NT2/D1 (cell line): ENCODE measurements around the gene FHOD3.
"Not testable (repeated sequence)": the region's sequence is repeated elsewhere in the genome, so short reads cannot be mapped to it uniquely, and the experiment has no call there.

Experiments
- DNase-seq: peaks from one replicate; pipeline ENCODE4 v3.0.0-alpha.2; 2011; ENCODE audit warnings: low read depth, low spot score
- H3K27me3 ChIP-seq: 2 replicates; pipeline ENCODE4 v1.6.0; 2011; ENCODE audit warnings: mild to moderate bottlenecking; ENCODE audit not compliant: insufficient read length, insufficient read depth
- H3K36me3 ChIP-seq: 2 replicates; pipeline ENCODE4 v1.6.1; 2011; ENCODE audit warnings: mild to moderate bottlenecking, low read length, mixed read lengths; ENCODE audit not compliant: insufficient read depth, insufficient read length
- H3K4me1 ChIP-seq: 2 replicates; pipeline ENCODE4 v1.5.1; 2011; ENCODE audit not compliant: insufficient read depth, insufficient read length
- H3K4me3 ChIP-seq: 2 replicates; pipeline ENCODE4 v1.5.1; 2011; ENCODE audit warnings: low read depth; ENCODE audit not compliant: insufficient read length
- H3K9ac ChIP-seq: 2 replicates; pipeline ENCODE4 v1.6.0; 2011; ENCODE audit warnings: low read depth; ENCODE audit not compliant: insufficient read length
- H3K9me3 ChIP-seq: 2 replicates; pipeline ENCODE4 v1.5.1; 2011; ENCODE audit warnings: mild to moderate bottlenecking, low read length; ENCODE audit not compliant: insufficient read depth
- SUZ12 ChIP-seq: IDR thresholded peaks from 2 replicates; pipeline ENCODE4 v1.6.1; 2011; ENCODE audit not compliant: insufficient read length, insufficient read depth; ENCODE audit errors: extremely low read depth
- YY1 ChIP-seq: IDR thresholded peaks from 2 replicates; pipeline ENCODE4 v1.6.1; 2011; ENCODE audit not compliant: insufficient read length, insufficient read depth
- ZNF274 ChIP-seq: IDR thresholded peaks from 2 replicates; pipeline ENCODE4 v1.6.1; 2011; ENCODE audit warnings: mild to moderate bottlenecking, low read depth, low read length

FHOD3 gene

DNA sequence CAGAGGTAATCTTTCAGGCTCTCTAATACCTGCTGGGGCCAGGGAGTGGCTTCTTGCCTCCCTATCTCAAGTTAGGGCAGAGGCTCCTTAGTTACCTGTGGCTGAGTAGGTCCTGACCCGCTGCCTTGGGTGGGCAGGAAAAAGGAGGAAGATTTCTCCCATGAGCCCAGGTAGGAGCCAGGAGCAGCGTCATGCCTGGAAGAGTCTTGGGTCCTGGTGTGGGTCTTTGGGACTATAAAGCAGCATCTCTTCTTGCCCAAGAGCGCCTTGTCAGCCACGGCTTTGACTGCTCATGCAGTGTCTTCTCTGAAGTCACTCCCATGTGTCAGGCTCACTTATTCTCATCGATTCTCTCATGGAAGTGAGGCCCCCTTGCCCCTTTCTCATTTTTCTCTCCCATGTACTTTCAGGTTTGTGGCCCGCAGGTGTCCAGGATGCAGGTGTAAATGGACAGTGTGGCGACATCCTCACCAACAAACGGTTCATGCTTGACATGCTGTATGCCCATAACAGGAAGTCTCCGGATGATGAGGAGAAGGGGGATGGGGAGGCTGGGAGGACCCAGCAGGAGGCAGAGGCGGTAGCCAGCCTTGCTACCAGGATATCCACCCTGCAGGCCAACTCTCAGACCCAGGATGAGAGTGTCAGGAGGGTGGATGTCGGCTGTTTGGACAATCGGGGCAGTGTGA, 420.1 kb downstream of the FHOD3 start:
- TF ChIP-seq YY1, result no peak
- no peak for TF ChIP-seq SUZ12
- TF ChIP-seq ZNF274, result no peak
- Histone ChIP-seq H3K4me3 (no peak overlapping the region), H3K27me3 (no peaks in the 10 kb centered on the region), H3K9me3 (no peaks in the 10 kb centered on the region), H3K36me3 (no peaks in the 10 kb centered on the region), H3K9ac (no peak overlapping the region), H3K4me1 (no peaks in the 10 kb centered on the region)
- DNase-seq, result no peak

GRCh38 chr18:36718705-36719328, 421.3 kb downstream of the FHOD3 start:
- TF ChIP-seq ZNF274 (no peak), SUZ12 (no peak), YY1 (no peak)
- no peaks in the 10 kb centered on the region for H3K9me3 ChIP-seq
- no peak overlapping the region for H3K4me3 ChIP-seq
- no peaks in the 10 kb centered on the region for H3K27me3 ChIP-seq
- no peak for DNase-seq
- H3K9ac ChIP-seq, result no peak overlapping the region
- no peaks in the 10 kb centered on the region for H3K36me3 ChIP-seq
- no peaks in the 10 kb centered on the region for H3K4me1 ChIP-seq

GRCh38 chr18:36719630-36720029, 422.1 kb downstream of the FHOD3 start:
- Histone ChIP-seq H3K4me3 (no peak overlapping the region), H3K9ac (no peak overlapping the region), H3K9me3 (no peaks in the 10 kb centered on the region), H3K27me3 (no peaks in the 10 kb centered on the region), H3K36me3 (no peaks in the 10 kb centered on the region), H3K4me1 (no peaks in the 10 kb centered on the region)
- no peak for TF ChIP-seq ZNF274
- no peak for TF ChIP-seq SUZ12
- TF ChIP-seq YY1, result no peak
- DNase-seq, result no peak

DNA sequence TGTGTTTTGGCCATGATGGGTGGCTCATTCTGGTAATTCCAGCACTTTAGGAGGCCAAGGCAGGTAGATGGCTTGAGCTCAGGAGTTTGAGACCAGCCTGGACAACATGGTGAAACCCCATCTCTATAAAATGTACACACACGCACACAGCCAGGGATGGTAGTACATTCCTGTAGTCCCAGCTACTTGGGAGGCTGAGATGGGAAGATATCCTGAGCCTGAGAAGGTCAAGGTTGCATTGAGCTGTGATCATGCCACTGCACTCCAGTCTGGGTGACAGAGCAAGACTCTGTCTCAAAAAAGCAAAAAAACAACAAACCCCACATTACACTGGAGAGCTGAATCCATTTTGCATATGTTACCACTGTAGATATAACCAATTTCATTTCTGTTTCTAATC, 423.8 kb downstream of the FHOD3 start:
- H3K9ac ChIP-seq, H3K9me3 ChIP-seq, DNase-seq, H3K4me3 ChIP-seq, H3K36me3 ChIP-seq, H3K27me3 ChIP-seq, H3K4me1 ChIP-seq: not testable (repeated sequence)

GRCh38 chr18:36724169-36724568, 426.7 kb downstream of the FHOD3 start:
- H3K27me3 ChIP-seq, result no peaks in the 10 kb centered on the region
- H3K9me3 ChIP-seq, result no peaks in the 10 kb centered on the region
- no peak overlapping the region for H3K4me3 ChIP-seq
- H3K9ac ChIP-seq, result no peak overlapping the region
- TF ChIP-seq ZNF274, result no peak
- no peak for TF ChIP-seq YY1
- H3K36me3 ChIP-seq, result no peaks in the 10 kb centered on the region
- no peaks in the 10 kb centered on the region for H3K4me1 ChIP-seq
- DNase-seq, result no peak

GRCh38 chr18:36724591-36725001, 427.1 kb downstream of the FHOD3 start:
- DNase-seq, result no peak
- Histone ChIP-seq H3K36me3 (no peaks in the 10 kb centered on the region), H3K9ac (no peak overlapping the region), H3K4me3 (no peak overlapping the region), H3K4me1 (no peaks in the 10 kb centered on the region), H3K27me3 (no peaks in the 10 kb centered on the region), H3K9me3 (no peaks in the 10 kb centered on the region)
- TF ChIP-seq SUZ12 (no peak), ZNF274 (no peak), YY1 (no peak)

DNA sequence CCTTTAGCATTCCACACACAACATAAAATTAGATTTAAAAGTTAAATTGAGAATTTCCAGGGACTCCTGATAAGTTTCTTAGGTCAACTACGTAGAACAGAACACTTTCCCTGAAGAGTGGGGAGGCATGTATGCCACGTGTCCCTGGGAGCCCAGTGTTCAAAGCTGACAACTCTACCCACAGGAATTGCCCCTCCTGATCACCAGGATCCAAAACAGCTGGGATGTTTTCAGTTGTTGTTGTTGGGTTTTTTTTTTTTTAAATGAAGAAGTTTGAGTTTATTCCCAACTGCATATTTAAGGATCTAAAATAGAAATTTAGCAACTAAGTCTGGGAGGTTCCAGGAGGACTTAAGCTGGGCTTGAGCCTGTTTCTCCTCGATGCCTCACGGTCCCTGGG, 430.8 kb downstream of the FHOD3 start:
- Histone ChIP-seq H3K4me1 (no peaks in the 10 kb centered on the region), H3K9ac (no peak overlapping the region), H3K36me3 (no peaks in the 10 kb centered on the region), H3K27me3 (no peaks in the 10 kb centered on the region), H3K9me3 (peaks cover 26% of the 10 kb centered on the region; the same call in 1 of the 2 replicates), H3K4me3 (no peak overlapping the region)
- no peak for DNase-seq
- TF ChIP-seq ZNF274, result no peak
- no peak for TF ChIP-seq SUZ12

DNA sequence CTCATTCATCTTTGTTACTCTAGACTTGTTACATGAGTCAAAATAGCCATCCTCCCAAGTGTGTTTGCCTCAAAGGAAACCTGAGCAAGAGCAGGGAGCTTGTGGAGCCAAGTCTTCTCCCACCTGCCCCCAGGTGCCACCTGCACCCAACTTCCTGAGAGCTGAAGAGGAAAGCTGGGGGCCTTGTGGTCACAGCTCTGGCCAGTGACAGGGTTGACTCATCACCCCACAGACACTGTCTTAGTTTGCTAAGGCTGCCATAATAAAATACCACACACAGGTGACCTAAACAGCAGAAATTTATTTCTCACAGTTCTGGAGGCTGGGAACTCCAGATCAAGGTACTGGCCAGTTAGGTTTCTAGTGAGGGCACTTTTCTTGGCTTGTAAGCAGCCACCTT, 431.7 kb downstream of the FHOD3 start:
- no peaks in the 10 kb centered on the region for H3K36me3 ChIP-seq
- no peaks in the 10 kb centered on the region for H3K27me3 ChIP-seq
- peaks cover 32% of the 10 kb centered on the region; the same call in 1 of the 2 replicates for H3K9me3 ChIP-seq
- DNase-seq, result no peak
- H3K4me3 ChIP-seq, result no peak overlapping the region
- no peaks in the 10 kb centered on the region for H3K4me1 ChIP-seq
- H3K9ac ChIP-seq, result no peak overlapping the region
- TF ChIP-seq SUZ12 (no peak), YY1 (no peak), ZNF274 (no peak)
